Epithelial cell of esophagus (primary cell): ENCODE results near the gene LNX2.
A peak's percentile ranks its signal among the peaks of the same experiment; 100 is the strongest.

ENCODE experiments used
- DNase-seq: peaks from one replicate; pipeline ENCODE4 v3.0.0; 2010; ENCODE audit warnings: low read depth
- H3K4me3 ChIP-seq: 2 replicates; pipeline ENCODE4 v1.5.1; 2011; ENCODE audit warnings: mild to moderate bottlenecking, low read length, control low read depth
- CTCF ChIP-seq: IDR thresholded peaks from 2 replicates; pipeline ENCODE4 v1.5.1; 2011; ENCODE audit warnings: low read depth, mild to moderate bottlenecking, low read length, control low read depth, inconsistent platforms; ENCODE audit not compliant: insufficient read depth; ENCODE audit errors: missing control alignments

The LNX2 gene

GRCh38 chr13:27592865-27593264 is 27.5 kb downstream of the LNX2 start:
- no peak for DNase-seq
- no peak for TF ChIP-seq CTCF
- no peak overlapping the region for H3K4me3 ChIP-seq

GRCh38 chr13:27588405-27588804 is 31.9 kb downstream of the LNX2 start:
- H3K4me3 ChIP-seq = no peak overlapping the region
- TF ChIP-seq CTCF = no peak
- no peak for DNase-seq

GRCh38 chr13:27587095-27587746 is 33.1 kb downstream of the LNX2 start:
- no peak for DNase-seq
- no peak for TF ChIP-seq CTCF
- no peak overlapping the region for H3K4me3 ChIP-seq

- DNase-seq = no peak
Observed at GRCh38 chr13:27583645-27584044, 36.7 kb downstream of the LNX2 start.

GRCh38 chr13:27578121-27579030 is 42.0 kb downstream of the LNX2 start:
- peak; percentile 97 for DNase-seq
- no peak for TF ChIP-seq CTCF
- no peak overlapping the region for H3K4me3 ChIP-seq

More at GRCh38 chr13:27583645-27584044, 36.7 kb downstream of the LNX2 start:
- no peak overlapping the region for H3K4me3 ChIP-seq
- TF ChIP-seq CTCF = no peak

- no peak overlapping the region for H3K4me3 ChIP-seq
- no peak for TF ChIP-seq CTCF
- DNase-seq = no peak
Observed at GRCh38 chr13:27574661-27575060, 45.7 kb downstream of the LNX2 start.
